Activated naive CD8-positive, alpha-beta T cell treated with anti-CD3 and anti-CD28 coated beads, Interleukin-2, amount 10 ng/mL, durations not matched to agents 7 days and 5 days (primary cell): ENCODE measurements around the gene SV2C. TPM values are rescaled to one million over a fixed set of nuclear protein-coding genes. Genes with fewer than 3 reads are reported as not detected.
"Not testable (repeated sequence)": the region's sequence is repeated elsewhere in the genome, so short reads cannot be mapped to it uniquely, and the experiment has no call there.

Experiments
- ATAC-seq: fragments of 150-1000 bp; cut with Tn5 transposase; one replicate; pipeline ENCODE4 v1.10.0; 2021; ENCODE audit warnings: low read depth, moderate library complexity
- POLR2A ChIA-PET: fragments of 350-600 bp; sonication (Branson Sonifier 250); formaldehyde crosslinking; loops from one replicate; lab custom pipeline; 2021; ENCODE audit warnings: antibody characterized with exemption; lab: Charles Lee
- DNase-seq: peaks from one replicate; pipeline ENCODE4 v3.0.0; 2021
- H3K27ac Mint-ChIP-seq: one replicate; pipeline ENCODE4 v1.8.0; 2022; ENCODE audit warnings: mild to moderate bottlenecking, mixed read lengths
- H3K27me3 Mint-ChIP-seq: one replicate; pipeline ENCODE4 v1.8.0; 2022; ENCODE audit warnings: mild to moderate bottlenecking, moderate library complexity, mixed read lengths
- H3K36me3 Mint-ChIP-seq: one replicate; pipeline ENCODE4 v1.8.0; 2021; ENCODE audit warnings: mild to moderate bottlenecking, mixed read lengths
- H3K4me1 Mint-ChIP-seq: one replicate; pipeline ENCODE4 v1.8.0; 2021; ENCODE audit warnings: mixed read lengths
- H3K4me3 Mint-ChIP-seq: one replicate; pipeline ENCODE4 v1.8.0; 2022; ENCODE audit warnings: mild to moderate bottlenecking, moderate library complexity, mixed read lengths
- H3K9me3 Mint-ChIP-seq: one replicate; pipeline ENCODE4 v1.8.0; 2021; ENCODE audit warnings: mixed read lengths
- total RNA-seq, 2 experiments: library from RNA; stranded (reverse); gene quantifications; one replicate each; pipeline ENCODE4 v1.2.3, GENCODE V29; 2021

The SV2C gene
- total RNA-seq, 2 experiments from 2014 or later = 0.03 TPM

DNA sequence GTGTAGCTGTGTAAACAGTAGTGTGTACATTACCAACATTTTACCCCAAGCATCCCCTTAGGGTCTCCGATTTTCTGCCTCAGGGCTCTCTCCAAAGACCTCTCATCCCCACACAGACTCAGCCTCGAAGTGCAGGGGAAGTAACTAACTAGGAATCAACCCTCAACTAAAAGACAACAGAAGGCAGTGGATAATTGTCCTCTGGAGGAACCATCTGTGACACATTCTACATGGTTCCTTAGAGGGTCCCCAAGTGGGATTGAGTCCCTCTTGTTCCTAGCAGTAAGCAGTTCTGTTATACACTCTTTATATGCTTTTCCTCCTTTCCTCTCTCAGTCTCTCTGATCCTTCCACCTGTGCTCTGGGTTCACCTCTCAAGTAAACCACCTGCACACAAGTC is 157.2 kb downstream of the SV2C start:
- POLR2A ChIA-PET = no interaction called here
- H3K36me3 Mint-ChIP-seq = no peaks in the 10 kb centered on the region
- H3K27me3 Mint-ChIP-seq = peaks cover 18% of the 10 kb centered on the region
- H3K4me1 Mint-ChIP-seq = peaks cover 6% of the 10 kb centered on the region
- ATAC-seq (no peak), DNase-seq (no peak)
- peaks cover 4% of the 10 kb centered on the region for H3K9me3 Mint-ChIP-seq
- no peak overlapping the region for H3K27ac Mint-ChIP-seq
- no peak overlapping the region for H3K4me3 Mint-ChIP-seq

DNA sequence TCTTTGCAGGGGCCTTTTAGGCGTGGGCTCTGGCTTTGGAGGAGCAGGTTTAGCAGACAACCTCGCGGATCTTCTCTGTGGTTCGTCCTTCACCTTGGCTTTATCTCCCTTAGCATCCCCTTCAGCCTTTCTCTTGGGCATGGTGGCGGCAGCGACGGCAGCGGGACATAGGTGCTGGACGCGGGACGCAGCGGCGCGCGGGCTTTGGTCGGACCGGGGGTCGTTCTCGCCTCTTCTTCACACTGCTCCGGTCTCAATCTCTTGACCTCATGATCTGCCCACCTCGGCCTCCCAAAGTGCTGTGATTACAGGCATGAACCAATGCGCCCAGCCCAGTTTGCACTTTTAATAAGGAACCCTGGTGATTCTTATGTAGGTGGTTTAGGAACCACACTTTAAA is 159.0 kb downstream of the SV2C start:
- peaks cover 14% of the 10 kb centered on the region for H3K27me3 Mint-ChIP-seq
- H3K36me3 Mint-ChIP-seq, H3K4me3 Mint-ChIP-seq, H3K27ac Mint-ChIP-seq, DNase-seq, POLR2A ChIA-PET, ATAC-seq, H3K9me3 Mint-ChIP-seq, H3K4me1 Mint-ChIP-seq: not testable (repeated sequence)

DNA sequence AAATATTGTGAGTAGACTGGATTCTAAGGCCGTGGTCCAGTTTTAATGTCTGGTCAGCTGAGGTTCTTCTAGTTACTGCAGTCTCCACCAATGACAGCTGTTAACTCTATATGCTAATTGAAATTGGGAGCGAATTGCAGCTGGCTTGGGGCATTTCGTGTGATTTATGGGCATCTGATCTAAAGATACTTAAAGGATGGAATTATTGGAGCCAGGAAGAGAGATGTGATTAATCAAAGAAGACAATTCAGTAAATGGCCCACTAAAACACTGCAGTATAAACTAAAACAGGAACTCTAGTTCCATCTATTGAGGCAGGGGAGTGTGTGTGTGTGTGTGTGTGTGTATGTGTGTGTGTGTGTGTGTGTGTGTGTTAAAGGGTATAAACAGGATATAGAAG is 162.4 kb downstream of the SV2C start:
- peaks cover 3% of the 10 kb centered on the region for H3K27me3 Mint-ChIP-seq
- ATAC-seq (no peak), DNase-seq (no peak)
- H3K27ac Mint-ChIP-seq = no peak overlapping the region
- H3K36me3 Mint-ChIP-seq = no peaks in the 10 kb centered on the region
- POLR2A ChIA-PET = interaction anchor here (1.1 kb wide), 1 partner anchor 36 kb away, joined by 3 read pairs; no protein-coding TSS in a partner anchor
- no peaks in the 10 kb centered on the region for H3K9me3 Mint-ChIP-seq
- H3K4me1 Mint-ChIP-seq = peaks cover 6% of the 10 kb centered on the region
- no peak overlapping the region for H3K4me3 Mint-ChIP-seq

DNA sequence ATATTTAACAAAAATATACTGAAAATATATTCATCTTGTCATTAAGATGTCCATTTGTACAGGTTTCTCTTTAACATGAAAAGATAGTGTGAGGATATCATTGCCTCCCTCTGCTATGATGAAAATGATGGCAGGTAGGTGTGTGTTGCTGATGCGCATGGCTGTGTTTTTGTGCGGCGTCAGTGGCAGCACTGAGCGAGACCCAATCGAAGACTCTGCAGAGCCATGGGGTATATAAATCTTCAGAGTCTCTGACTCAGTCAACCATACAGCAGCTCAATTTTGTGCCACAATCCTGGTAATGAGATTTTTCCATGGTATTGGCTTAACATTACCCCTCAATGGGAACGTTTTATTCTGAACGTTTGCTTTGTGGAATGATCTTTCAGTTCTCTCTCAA is 166.4 kb downstream of the SV2C start:
- no peak for DNase-seq
- Mint-ChIP-seq H3K27ac (no peak overlapping the region), H3K36me3 (no peaks in the 10 kb centered on the region), H3K4me3 (no peak overlapping the region), H3K9me3 (no peaks in the 10 kb centered on the region), H3K27me3 (peaks cover 18% of the 10 kb centered on the region), H3K4me1 (no peaks in the 10 kb centered on the region)
- no peak for ATAC-seq
- POLR2A ChIA-PET = no interaction called here

DNA sequence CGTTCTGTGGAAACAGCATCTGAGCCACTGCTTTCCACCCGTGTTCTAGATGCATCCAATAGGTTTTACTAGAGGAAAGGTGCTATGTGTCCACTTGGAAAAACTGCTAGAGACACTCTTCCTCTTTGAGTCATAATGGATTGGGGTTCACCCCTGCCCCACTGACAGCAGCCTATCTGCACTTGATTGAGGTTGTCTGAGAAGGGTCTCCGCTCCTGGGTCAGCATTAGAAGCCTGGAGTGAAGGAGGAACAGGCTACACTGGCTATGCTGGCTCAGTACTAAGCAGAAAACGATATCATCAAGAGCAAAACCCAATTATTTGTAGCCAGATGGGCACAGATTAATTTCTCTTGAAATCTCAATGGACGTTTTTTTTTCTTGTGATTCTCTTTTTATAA is 167.3 kb downstream of the SV2C start:
- Mint-ChIP-seq H3K4me1 (no peaks in the 10 kb centered on the region), H3K27me3 (peaks cover 22% of the 10 kb centered on the region), H3K36me3 (no peaks in the 10 kb centered on the region), H3K9me3 (no peaks in the 10 kb centered on the region), H3K4me3 (no peak overlapping the region), H3K27ac (no peak overlapping the region)
- ATAC-seq = no peak
- POLR2A ChIA-PET = no interaction called here
- DNase-seq = no peak

DNA sequence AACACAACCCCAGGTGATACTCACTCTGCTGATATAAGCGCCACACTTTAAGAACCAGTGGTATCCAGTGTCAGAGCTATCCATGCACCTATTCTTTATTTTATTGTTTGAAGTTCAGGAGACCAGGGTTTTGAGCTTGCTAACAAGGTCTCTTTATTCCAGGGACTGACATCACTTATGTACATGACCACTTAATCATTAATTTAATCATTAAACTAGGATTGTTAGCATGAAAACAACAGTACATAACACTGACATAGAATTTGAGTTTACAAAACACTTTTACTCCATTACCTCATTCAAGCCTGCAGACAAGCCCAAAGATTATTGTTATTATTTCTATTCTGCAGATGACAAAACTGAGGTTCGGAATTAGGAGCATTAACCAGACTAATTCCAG is 168.5 kb downstream of the SV2C start:
- ATAC-seq = no peak
- no peak for DNase-seq
- Mint-ChIP-seq H3K27me3 (peaks cover 29% of the 10 kb centered on the region), H3K4me3 (no peak overlapping the region), H3K4me1 (peaks cover 3% of the 10 kb centered on the region), H3K36me3 (no peaks in the 10 kb centered on the region), H3K27ac (no peak overlapping the region), H3K9me3 (no peaks in the 10 kb centered on the region)
- POLR2A ChIA-PET = no interaction called here

DNA sequence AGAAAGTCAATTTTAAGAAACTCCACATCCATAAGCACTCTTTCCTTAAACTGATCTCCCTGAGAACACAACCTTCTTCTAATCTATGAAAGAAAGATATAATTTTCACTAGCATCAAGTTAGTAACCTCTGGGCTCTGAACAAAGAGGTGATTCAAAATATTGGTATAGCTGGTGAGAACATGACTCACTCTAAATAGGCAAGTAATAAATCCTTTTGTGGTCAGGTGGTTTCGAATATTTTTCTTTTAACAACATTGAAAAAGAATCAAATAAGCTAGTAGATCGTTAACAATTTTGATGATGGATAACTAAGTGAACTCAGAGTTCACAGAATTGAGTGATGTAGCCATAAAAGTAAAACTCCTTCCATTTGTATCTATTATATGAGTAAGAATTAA is 169.3 kb downstream of the SV2C start:
- ATAC-seq (no peak), DNase-seq (no peak)
- Mint-ChIP-seq H3K27me3 (peaks cover 29% of the 10 kb centered on the region), H3K27ac (no peak overlapping the region), H3K4me3 (no peak overlapping the region), H3K9me3 (no peaks in the 10 kb centered on the region), H3K4me1 (peaks cover 4% of the 10 kb centered on the region), H3K36me3 (no peaks in the 10 kb centered on the region)
- POLR2A ChIA-PET = no interaction called here

DNA sequence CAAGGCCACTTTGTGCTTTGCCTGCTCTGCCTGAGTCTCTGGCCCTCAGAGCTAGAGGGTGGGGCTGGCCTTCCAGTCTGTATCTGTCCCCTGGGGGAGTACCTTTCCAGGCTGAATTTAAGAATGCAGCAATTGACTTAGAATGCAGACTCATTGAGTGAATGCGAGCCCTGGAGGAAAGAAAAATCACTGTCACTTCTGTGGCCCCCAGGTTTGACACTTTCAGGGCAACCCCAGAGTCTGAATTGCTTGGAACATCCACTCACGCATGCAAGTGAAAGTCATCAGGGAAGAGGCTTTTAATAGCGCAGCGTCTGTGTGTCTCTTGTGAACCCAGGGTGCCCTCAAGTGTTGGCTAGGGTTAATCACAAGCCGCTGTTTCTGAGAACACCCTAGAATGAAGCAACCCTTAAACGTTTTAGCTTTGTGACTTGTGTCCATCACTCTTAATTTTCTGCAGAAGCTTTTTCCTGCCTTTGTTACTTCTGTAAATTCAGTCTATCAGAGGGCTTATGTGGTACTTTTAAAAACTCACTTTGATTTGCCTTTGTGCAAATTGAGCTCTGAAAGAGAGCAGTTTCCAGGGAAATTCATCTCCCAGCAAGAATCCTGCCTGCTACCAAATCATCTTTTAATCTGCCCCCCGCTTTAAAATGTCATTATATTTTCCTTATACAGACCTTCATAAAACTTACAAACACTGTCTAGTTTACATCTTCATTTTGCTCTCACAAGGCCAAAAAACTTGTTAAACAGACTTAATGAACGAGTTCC is 173.1 kb downstream of the SV2C start:
- peak; percentile 95 for ATAC-seq
- peak overlapping the region; percentile 10 for H3K4me3 Mint-ChIP-seq
- H3K27ac Mint-ChIP-seq = no peak overlapping the region
- peak; percentile 54 for DNase-seq
- POLR2A ChIA-PET = no interaction called here
- peaks cover 31% of the 10 kb centered on the region for H3K27me3 Mint-ChIP-seq
- H3K4me1 Mint-ChIP-seq = peaks cover 4% of the 10 kb centered on the region
- H3K9me3 Mint-ChIP-seq = no peaks in the 10 kb centered on the region
- no peaks in the 10 kb centered on the region for H3K36me3 Mint-ChIP-seq

DNA sequence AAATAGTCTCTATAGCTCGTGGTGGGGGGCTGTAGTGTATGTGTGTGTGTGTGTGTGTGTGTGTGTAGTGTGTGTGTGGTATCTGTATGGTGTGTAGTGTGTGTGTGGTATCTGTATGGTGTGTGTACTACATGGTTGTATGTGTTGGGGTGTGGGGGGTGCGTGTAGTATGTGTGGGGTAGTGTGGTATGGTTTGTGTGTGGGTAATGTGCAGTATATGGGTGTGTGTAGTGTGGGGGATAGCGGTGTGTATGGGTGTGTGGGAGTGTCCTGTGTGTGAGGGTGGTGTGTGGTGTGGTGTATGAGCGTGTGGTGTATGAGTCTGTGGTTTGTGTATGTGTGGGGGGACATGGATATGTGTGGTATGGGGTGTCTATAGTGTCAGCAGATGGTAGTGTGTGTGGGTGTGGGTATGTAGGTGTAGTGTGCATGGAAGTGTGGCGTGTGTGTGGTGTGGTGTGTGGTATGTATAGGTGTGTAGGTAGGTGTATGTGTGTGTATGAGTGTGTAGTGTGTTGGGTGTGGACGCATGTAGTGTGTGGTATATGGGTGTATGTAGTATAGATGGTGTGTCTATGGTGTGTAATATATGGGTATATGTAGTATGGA is 174.1 kb downstream of the SV2C start:
- ATAC-seq (no peak), DNase-seq (no peak)
- POLR2A ChIA-PET = interaction anchor here (1.2 kb wide), 1 partner anchor 146 kb away, joined by 4 read pairs; the partner anchor contains the start of gene IQGAP2
- H3K27ac Mint-ChIP-seq = no peak overlapping the region
- peaks cover 4% of the 10 kb centered on the region for H3K4me1 Mint-ChIP-seq
- H3K36me3 Mint-ChIP-seq = peaks cover under 1% of the 10 kb centered on the region
- H3K4me3 Mint-ChIP-seq = no peak overlapping the region
- peaks cover 30% of the 10 kb centered on the region for H3K27me3 Mint-ChIP-seq
- H3K9me3 Mint-ChIP-seq = peaks cover under 1% of the 10 kb centered on the region

DNA sequence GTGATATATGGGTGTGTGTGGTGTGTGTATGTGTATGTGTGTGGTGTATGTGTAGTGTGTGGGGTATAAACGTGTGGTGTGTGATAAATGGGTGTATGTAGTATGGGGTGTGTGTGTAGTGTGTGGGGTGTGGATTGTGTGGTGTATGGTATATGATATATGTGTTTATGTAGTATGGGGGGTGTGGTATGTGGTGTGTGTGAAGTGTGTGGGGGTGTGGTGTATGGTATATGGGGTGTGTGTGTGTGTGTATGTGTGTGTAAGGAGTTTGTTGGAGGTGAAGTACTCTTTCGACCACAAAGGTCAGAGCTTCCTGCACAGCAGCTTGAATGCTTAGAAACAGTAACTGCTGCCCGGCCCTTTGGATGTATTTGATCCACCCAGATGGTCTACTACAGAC is 174.7 kb downstream of the SV2C start:
- Mint-ChIP-seq H3K27ac (no peak overlapping the region), H3K4me3 (no peak overlapping the region), H3K27me3 (peaks cover 33% of the 10 kb centered on the region), H3K36me3 (peaks cover 5% of the 10 kb centered on the region), H3K9me3 (peaks cover 5% of the 10 kb centered on the region), H3K4me1 (peaks cover 4% of the 10 kb centered on the region)
- DNase-seq (no peak), ATAC-seq (peak; percentile 47)
- POLR2A ChIA-PET = interaction anchor here (1.0 to 1.2 kb wide), 2 partner anchors 68 to 146 kb away, joined by 4 read pairs; partner anchors contain the start of gene IQGAP2

DNA sequence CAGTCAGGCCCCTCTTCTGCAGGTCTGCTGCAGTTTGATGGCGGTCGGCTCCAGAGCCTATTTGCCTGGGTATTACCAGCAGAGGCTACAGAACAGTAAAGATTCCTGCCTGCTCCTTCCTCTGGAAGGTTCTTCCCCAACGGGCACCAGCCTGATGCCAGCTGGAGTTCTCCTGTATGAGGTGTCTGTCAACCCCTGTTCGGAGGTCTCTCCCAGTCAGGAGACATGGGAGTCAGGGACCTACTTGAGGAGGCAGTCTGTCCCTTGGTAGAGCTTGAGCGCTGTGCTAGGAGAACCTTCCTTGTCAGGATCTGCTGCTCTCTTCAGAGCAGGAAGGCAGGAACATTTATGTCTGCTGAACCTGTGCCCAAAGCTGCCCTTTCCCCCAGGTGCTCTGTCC is 181.5 kb downstream of the SV2C start:
- Mint-ChIP-seq H3K27ac (no peak overlapping the region), H3K27me3 (peaks cover 18% of the 10 kb centered on the region), H3K4me3 (no peak overlapping the region), H3K9me3 (peaks cover 16% of the 10 kb centered on the region), H3K36me3 (peaks cover 16% of the 10 kb centered on the region), H3K4me1 (peaks cover 12% of the 10 kb centered on the region)
- no peak for DNase-seq
- ATAC-seq = no peak
- POLR2A ChIA-PET = no interaction called here

DNA sequence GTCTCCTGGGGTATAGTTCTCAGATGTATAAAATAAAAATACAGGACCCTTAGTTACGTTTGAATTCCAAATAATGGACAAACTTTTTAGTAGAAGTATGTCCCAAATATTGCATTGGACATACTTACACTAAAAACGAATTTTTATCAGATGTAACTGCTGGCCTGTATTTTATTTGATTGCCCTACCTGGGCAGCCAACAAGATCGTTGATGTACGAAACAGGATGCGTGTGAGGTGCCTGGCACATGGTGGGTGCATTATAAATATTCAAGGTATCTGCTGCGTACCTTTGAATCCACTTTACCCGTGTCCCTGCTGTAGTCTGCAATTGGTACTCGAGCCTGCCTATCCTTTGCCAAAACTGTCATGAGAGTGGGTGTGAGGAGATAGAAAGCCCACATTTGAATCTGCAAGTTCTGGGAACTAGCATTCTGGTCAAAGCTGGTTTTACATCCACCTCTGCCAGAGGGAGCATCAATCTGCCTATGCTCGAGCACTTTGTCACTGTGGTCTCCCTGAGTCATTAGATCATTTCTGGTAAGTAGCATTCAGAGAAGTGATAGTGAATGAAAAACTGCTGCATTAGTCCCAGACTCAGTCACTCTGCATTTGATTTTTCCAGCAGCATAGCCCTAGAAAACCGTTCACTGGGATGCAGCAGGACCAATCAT is 186.2 kb downstream of the SV2C start:
- H3K27me3 Mint-ChIP-seq = no peaks in the 10 kb centered on the region
- no peak for DNase-seq

DNA sequence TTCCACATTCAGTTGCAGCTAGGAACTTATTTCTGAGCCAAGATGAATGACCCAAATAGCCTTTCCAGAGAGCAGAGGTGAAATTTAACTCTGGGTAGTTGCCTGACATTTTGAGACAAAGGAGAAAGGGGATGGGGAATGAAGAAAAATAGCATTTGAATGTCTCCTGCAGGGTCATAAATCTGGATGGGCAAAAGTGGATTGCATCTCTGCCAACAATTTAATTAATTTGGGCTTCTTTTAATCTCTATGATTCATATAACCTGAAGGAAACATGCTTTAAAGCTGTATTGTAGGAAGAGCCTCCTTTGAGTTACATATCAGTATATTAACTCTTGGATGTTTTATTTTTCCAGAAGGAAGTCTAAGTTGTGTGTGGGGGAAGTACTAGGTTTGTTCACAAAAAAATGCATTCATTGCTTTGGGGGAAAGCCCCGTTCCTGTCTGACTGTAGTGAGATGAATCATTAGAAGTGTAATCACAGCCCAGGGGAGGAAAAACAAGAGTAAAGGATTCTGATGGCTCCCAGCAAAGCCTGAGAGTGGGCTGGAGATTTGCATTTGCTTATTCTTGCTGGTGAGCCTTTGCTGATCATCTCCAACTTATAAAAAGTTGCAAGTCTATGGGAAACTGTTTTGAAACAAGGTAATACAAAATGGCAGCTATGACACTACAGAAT is 186.9 kb downstream of the SV2C start:
- POLR2A ChIA-PET = interaction anchor here (1.0 kb wide), 2 partner anchors 56 to 133 kb away, joined by 3 to 5 read pairs; partner anchors contain the start of gene IQGAP2
- Mint-ChIP-seq H3K9me3 (peaks cover 2% of the 10 kb centered on the region), H3K27ac (peak overlapping the region; percentile 68), H3K27me3 (no peaks in the 10 kb centered on the region), H3K36me3 (peaks cover 8% of the 10 kb centered on the region), H3K4me1 (peaks cover 24% of the 10 kb centered on the region), H3K4me3 (peak overlapping the region; percentile 56)
- DNase-seq (no peak), ATAC-seq (no peak)

More for the DNA sequence above, 186.2 kb downstream of the SV2C start:
- POLR2A ChIA-PET = interaction anchor here (1.0 kb wide), 1 partner anchor 134 kb away, joined by 5 read pairs; the partner anchor contains the start of gene IQGAP2
- H3K9me3 Mint-ChIP-seq = peaks cover 2% of the 10 kb centered on the region
- H3K4me1 Mint-ChIP-seq = peaks cover 24% of the 10 kb centered on the region
- H3K4me3 Mint-ChIP-seq = peak overlapping the region; percentile 56
- peak overlapping the region; percentile 68 for H3K27ac Mint-ChIP-seq
- peaks cover 8% of the 10 kb centered on the region for H3K36me3 Mint-ChIP-seq
- peak; percentile 97 for ATAC-seq
